Measurements from ENCODE around the gene FBN2. TPM values are rescaled to one million over a fixed set of nuclear protein-coding genes. Genes with fewer than 3 reads are reported as not detected.

FBN2 gene
- polyA plus RNA-seq, 1 experiment: 157 TPM

DNA sequence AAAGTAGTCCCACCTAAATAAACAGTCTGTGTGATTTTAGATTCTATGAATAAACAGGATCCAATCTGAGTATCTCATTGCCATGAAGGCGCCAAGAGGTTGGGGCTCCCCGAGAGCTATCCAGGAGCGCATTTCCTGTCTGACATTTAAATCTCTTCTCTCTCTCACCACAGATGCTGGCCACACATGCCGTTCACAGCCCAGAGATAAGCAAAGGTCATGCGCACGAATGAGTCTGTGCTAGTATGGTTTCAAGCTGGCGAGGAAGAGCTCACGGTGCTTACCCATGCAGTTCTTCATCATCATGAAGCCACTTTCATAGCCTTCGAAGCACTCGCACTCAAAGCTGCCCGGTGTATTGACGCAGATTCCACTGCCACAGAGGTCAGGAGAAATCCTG is 199.4 kb downstream of the FBN2 start:
- TF ChIP-seq CTCF (IDR thresholded peaks at IDR 0.05; ENCODE audit: insufficient read depth, low read depth, low read length): no peak
- peaks cover 22% of the 10 kb centered on the region for H3K36me3 ChIP-seq (ENCODE audit: control insufficient read depth, insufficient read depth, low read length)
- ChIA-PET CTCF (no interaction called here), POLR2A (no interaction called here)
- H3K4me3 ChIP-seq (ENCODE audit: low read depth, low read length): no peak overlapping the region
- no peak for DNase-seq (ENCODE audit: low read depth)
- H3K27me3 ChIP-seq (ENCODE audit: control insufficient read depth, insufficient read depth, low read length): no peaks in the 10 kb centered on the region

DNA sequence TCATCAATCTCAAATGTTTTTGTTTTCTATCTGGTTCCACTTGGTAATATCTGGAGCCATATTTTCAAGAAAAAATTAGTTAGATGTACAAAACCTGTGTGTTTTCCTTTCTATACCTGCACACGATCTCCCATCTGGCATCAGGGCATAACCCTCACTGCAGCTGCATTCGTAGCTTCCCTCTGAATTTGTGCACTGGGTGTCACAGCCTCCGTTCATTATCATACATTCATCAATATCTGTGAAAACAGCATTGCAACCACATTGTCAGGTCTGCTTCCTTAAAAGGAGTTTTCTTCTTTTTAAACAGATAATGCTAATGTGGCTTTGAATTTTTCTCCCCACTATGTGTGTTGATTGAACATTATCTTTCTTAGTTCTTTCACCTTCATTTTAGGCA is 202.7 kb downstream of the FBN2 start:
- POLR2A ChIA-PET: no interaction called here
- CTCF ChIA-PET: no interaction called here

GRCh38 chr5:128334010-128334716 is 203.9 kb downstream of the FBN2 start:
- no peak overlapping the region for H3K4me3 ChIP-seq (ENCODE audit: low read depth, low read length)
- DNase-seq (ENCODE audit: low read depth): no peak
- H3K27me3 ChIP-seq (ENCODE audit: control insufficient read depth, insufficient read depth, low read length): no peaks in the 10 kb centered on the region
- TF ChIP-seq CTCF (IDR thresholded peaks at IDR 0.05; ENCODE audit: insufficient read depth, low read depth, low read length): no peak
- ChIA-PET POLR2A (no interaction called here), CTCF (no interaction called here)
- H3K36me3 ChIP-seq (ENCODE audit: control insufficient read depth, insufficient read depth, low read length): peaks cover 25% of the 10 kb centered on the region

More for the DNA sequence above, 202.7 kb downstream of the FBN2 start:
- H3K4me3 ChIP-seq (ENCODE audit: low read depth, low read length): no peak overlapping the region
- DNase-seq (ENCODE audit: low read depth): no peak
- no peak for TF ChIP-seq CTCF (IDR thresholded peaks at IDR 0.05; ENCODE audit: insufficient read depth, low read depth, low read length)
- H3K27me3 ChIP-seq (ENCODE audit: control insufficient read depth, insufficient read depth, low read length): no peaks in the 10 kb centered on the region
- H3K36me3 ChIP-seq (ENCODE audit: control insufficient read depth, insufficient read depth, low read length): peaks cover 22% of the 10 kb centered on the region

DNA sequence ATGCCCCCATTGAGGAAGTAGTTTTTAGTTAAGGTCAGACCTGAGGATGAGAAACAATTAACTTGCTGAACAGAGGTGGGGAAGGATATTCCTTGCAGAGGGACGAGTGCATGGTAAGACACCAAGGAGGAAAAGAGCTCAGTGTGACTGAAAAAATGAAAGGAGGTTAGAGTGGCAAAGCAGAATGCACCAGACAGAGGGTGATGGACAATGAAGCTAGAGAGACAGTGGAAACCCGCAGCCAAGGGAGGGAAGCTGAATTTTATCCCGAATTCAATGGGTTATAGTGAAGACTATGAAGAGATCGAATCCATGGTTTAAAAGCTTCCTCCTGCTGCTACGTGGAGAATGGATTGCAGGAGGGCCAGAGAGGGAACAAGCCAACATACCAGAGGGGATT is 206.8 kb downstream of the FBN2 start:
- CTCF ChIA-PET: no interaction called here
- Histone ChIP-seq H3K27me3 (ENCODE audit: control insufficient read depth, insufficient read depth, low read length) (no peaks in the 10 kb centered on the region), H3K36me3 (ENCODE audit: control insufficient read depth, insufficient read depth, low read length) (peaks cover 23% of the 10 kb centered on the region), H3K4me3 (ENCODE audit: low read depth, low read length) (no peak overlapping the region)
- TF ChIP-seq CTCF (IDR thresholded peaks at IDR 0.05; ENCODE audit: insufficient read depth, low read depth, low read length): no peak
- no peak for DNase-seq (ENCODE audit: low read depth)
- POLR2A ChIA-PET: no interaction called here

DNA sequence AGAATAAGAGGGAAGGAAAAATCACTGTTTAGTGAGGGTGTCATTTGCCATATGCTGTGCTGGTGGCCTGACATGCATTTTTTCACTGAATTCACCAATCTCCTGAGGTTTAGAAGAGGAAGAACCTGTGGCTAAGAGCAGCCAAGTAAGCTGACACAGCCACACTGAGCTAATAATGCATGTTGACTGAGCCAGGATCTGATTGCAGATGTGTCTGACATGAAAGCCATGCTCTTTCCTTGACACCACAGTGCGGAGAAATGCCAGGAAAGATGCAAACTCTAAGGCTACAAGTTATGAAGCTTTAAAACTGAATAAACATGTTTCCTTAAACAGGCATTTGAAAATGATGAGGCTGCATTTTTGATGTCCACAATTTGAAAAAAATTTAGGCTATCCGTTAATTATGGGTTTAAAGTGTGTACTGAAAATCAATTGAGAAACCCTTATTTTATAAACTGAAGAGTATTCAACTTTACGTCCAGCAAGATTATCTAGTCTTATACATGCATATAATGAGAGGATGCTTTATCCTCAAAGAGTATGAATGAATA is 208.6 kb downstream of the FBN2 start:
- ChIA-PET CTCF (interaction anchor here (0.9 to 1.5 kb wide), 2 partner anchors 24 to 50 kb away, joined by 3 read pairs; no protein-coding TSS in a partner anchor), POLR2A (no interaction called here)
- no peak for DNase-seq (ENCODE audit: low read depth)
- no peak for TF ChIP-seq CTCF (IDR thresholded peaks at IDR 0.05; ENCODE audit: insufficient read depth, low read depth, low read length)
- Histone ChIP-seq H3K27me3 (ENCODE audit: control insufficient read depth, insufficient read depth, low read length) (no peaks in the 10 kb centered on the region), H3K36me3 (ENCODE audit: control insufficient read depth, insufficient read depth, low read length) (peaks cover 22% of the 10 kb centered on the region), H3K4me3 (ENCODE audit: low read depth, low read length) (no peak overlapping the region)
